OCI-LY1 (cell line): Measurements from ENCODE around the gene AQP12B.

Experiments
- H2AFZ ChIP-seq: fragments of 200-600 bp; sonication (generic), shearing (Covaris generic); 2 replicates; pipeline ENCODE4 v1.6.0; 2014; ENCODE audit warnings: antibody characterized with exemption, mild to moderate bottlenecking, low read length
- H3F3A ChIP-seq: fragments of 200-600 bp; sonication (generic), shearing (Covaris generic); 2 replicates; pipeline ENCODE4 v1.6.0; 2014; ENCODE audit warnings: mild to moderate bottlenecking, antibody characterized with exemption, low read length, moderate library complexity; ENCODE audit not compliant: insufficient read depth
- H3K27ac ChIP-seq: fragments of 200-600 bp; sonication (generic); 2 replicates; pipeline ENCODE4 v1.5.1; 2014; ENCODE audit warnings: low read length, mixed run types, mild to moderate bottlenecking, low read depth; ENCODE audit not compliant: poor library complexity, severe bottlenecking
- H3K27me3 ChIP-seq: fragments of 200-600 bp; sonication (generic); 2 replicates; pipeline ENCODE4 v1.6.0; 2014; ENCODE audit warnings: antibody characterized with exemption, mild to moderate bottlenecking, low read length, moderate library complexity; ENCODE audit not compliant: insufficient read depth
- H3K36me3 ChIP-seq: fragments of 200-600 bp; sonication (generic); 2 replicates; pipeline ENCODE4 v1.6.1; 2014; ENCODE audit warnings: mild to moderate bottlenecking, antibody characterized with exemption, low read length, moderate library complexity, mixed read lengths; ENCODE audit not compliant: insufficient read depth
- H3K4me1 ChIP-seq: fragments of 200-600 bp; sonication (generic); 2 replicates; pipeline ENCODE4 v1.5.1; 2014; ENCODE audit warnings: mild to moderate bottlenecking, low read length, moderate library complexity; ENCODE audit not compliant: insufficient read depth, severe bottlenecking
- H3K4me2 ChIP-seq: fragments of 200-600 bp; sonication (generic), shearing (Covaris generic); 2 replicates; pipeline ENCODE4 v1.6.1; 2014; ENCODE audit warnings: low read length
- H3K4me3 ChIP-seq: fragments of 200-600 bp; sonication (generic); 2 replicates; pipeline ENCODE4 v1.5.1; 2014; ENCODE audit warnings: low read length, low read depth, mild to moderate bottlenecking, mixed read lengths; ENCODE audit not compliant: poor library complexity, severe bottlenecking
- H3K79me2 ChIP-seq: fragments of 200-600 bp; shearing (Covaris generic); 2 replicates; pipeline ENCODE4 v1.6.1; 2016; ENCODE audit warnings: mixed run types, low read length, mixed read lengths; ENCODE audit not compliant: insufficient read depth
- H3K9ac ChIP-seq: fragments of 200-600 bp; sonication (generic), shearing (Covaris generic); 2 replicates; pipeline ENCODE4 v1.6.1; 2014; ENCODE audit warnings: mild to moderate bottlenecking, low read length, mixed read lengths
- H3K9me2 ChIP-seq: fragments of 200-600 bp; sonication (generic), shearing (Covaris generic); 2 replicates; pipeline ENCODE4 v1.6.1; 2014; ENCODE audit warnings: low read depth, mild to moderate bottlenecking, low read length, mixed read lengths
- H3K9me3 ChIP-seq: fragments of 200-600 bp; shearing (Covaris generic); 2 replicates; pipeline ENCODE4 v1.6.1; 2014; ENCODE audit warnings: low read length, mixed read lengths
- H4K20me1 ChIP-seq: fragments of 200-600 bp; sonication (generic), shearing (Covaris generic); 2 replicates; pipeline ENCODE4 v1.6.0; 2016; ENCODE audit warnings: mild to moderate bottlenecking, low read length; ENCODE audit not compliant: insufficient read depth
- CTCF ChIP-seq: fragments of 200-600 bp; sonication (generic), shearing (Covaris generic); IDR thresholded peaks from 2 replicates; pipeline ENCODE4 v1.5.1; 2017; ENCODE audit warnings: mild to moderate bottlenecking, antibody characterized with exemption, low read length, moderate library complexity, mixed read lengths
- EZH2 ChIP-seq: fragments of 200-600 bp; sonication (generic), shearing (Covaris generic); IDR thresholded peaks from 2 replicates; pipeline ENCODE4 v1.8.0; 2017; ENCODE audit warnings: borderline replicate concordance, mixed run types, mild to moderate bottlenecking, antibody characterized with exemption, low read length, moderate library complexity, mixed read lengths

The AQP12B gene

GRCh38 chr2:240644171-240644651, 38.5 kb downstream of the AQP12B start:
- Histone ChIP-seq H2AFZ (no peak overlapping the region), H3K9me3 (no peaks in the 10 kb centered on the region), H3K9ac (no peak overlapping the region), H3K79me2 (no peaks in the 10 kb centered on the region), H3K27me3 (no peaks in the 10 kb centered on the region), H3K4me3 (no peak overlapping the region), H3K4me2 (no peak overlapping the region), H3K9me2 (no peaks in the 10 kb centered on the region), H3K4me1 (no peaks in the 10 kb centered on the region), H4K20me1 (no peaks in the 10 kb centered on the region), H3K27ac (no peak overlapping the region), H3K36me3 (no peaks in the 10 kb centered on the region), H3F3A (no peaks in the 10 kb centered on the region)
- no peak for TF ChIP-seq CTCF
- TF ChIP-seq EZH2, result no peak

- Histone ChIP-seq H3K36me3 (no peaks in the 10 kb centered on the region), H4K20me1 (no peaks in the 10 kb centered on the region), H3K27me3 (no peaks in the 10 kb centered on the region), H3K79me2 (no peaks in the 10 kb centered on the region), H3K27ac (no peak overlapping the region), H3K4me1 (no peaks in the 10 kb centered on the region), H3F3A (no peaks in the 10 kb centered on the region), H3K4me2 (no peak overlapping the region), H3K9me3 (no peaks in the 10 kb centered on the region), H3K9me2 (no peaks in the 10 kb centered on the region), H3K9ac (no peak overlapping the region), H3K4me3 (no peak overlapping the region), H2AFZ (no peak overlapping the region)
- TF ChIP-seq CTCF (no peak), EZH2 (no peak)
These were observed 38.9 kb downstream of the AQP12B start for GRCh38 chr2:240643811-240644150.

- no peak overlapping the region for H3K4me3 ChIP-seq
- H3K4me2 ChIP-seq, result no peak overlapping the region
- TF ChIP-seq CTCF, result no peak
- TF ChIP-seq EZH2, result no peak
- no peaks in the 10 kb centered on the region for H3K4me1 ChIP-seq
- H3K27me3 ChIP-seq, result no peaks in the 10 kb centered on the region
- H3K36me3 ChIP-seq, result no peaks in the 10 kb centered on the region
- no peak overlapping the region for H2AFZ ChIP-seq
- H3K9me2 ChIP-seq, result no peaks in the 10 kb centered on the region
- H3K9me3 ChIP-seq, result no peaks in the 10 kb centered on the region
- no peak overlapping the region for H3K9ac ChIP-seq
- H3F3A ChIP-seq, result no peaks in the 10 kb centered on the region
- H3K27ac ChIP-seq, result no peak overlapping the region
- no peaks in the 10 kb centered on the region for H3K79me2 ChIP-seq
- no peaks in the 10 kb centered on the region for H4K20me1 ChIP-seq
These were observed 39.4 kb downstream of the AQP12B start for GRCh38 chr2:240643093-240643810.
